GM10266 (cell line): Measurements from ENCODE around the gene TMTC2.

Source experiments
- DNase-seq: peaks from one replicate; pipeline ENCODE4 v3.0.0; 2012; ENCODE audit errors: extremely low spot score
- CTCF ChIP-seq: IDR thresholded peaks from 2 replicates; pipeline ENCODE4 v1.5.1; 2012; ENCODE audit warnings: mild to moderate bottlenecking, low read depth; ENCODE audit not compliant: control insufficient read depth, insufficient read depth; ENCODE audit errors: missing control alignments

Gene TMTC2

GRCh38 chr12:83018088-83018487 is 331.4 kb downstream of the TMTC2 start:
- no peak for TF ChIP-seq CTCF
- DNase-seq, result no peak

GRCh38 chr12:83027021-83027723 is 340.5 kb downstream of the TMTC2 start:
- TF ChIP-seq CTCF, result no peak
- DNase-seq, result no peak

- no peak for TF ChIP-seq CTCF
- DNase-seq, result no peak
These were observed 344.5 kb downstream of the TMTC2 start for GRCh38 chr12:83031196-83031595.

- no peak for DNase-seq
- TF ChIP-seq CTCF, result no peak
These were observed 350.1 kb downstream of the TMTC2 start for GRCh38 chr12:83036847-83037246.

GRCh38 chr12:83039413-83039812 is 352.7 kb downstream of the TMTC2 start:
- no peak for TF ChIP-seq CTCF
- no peak for DNase-seq

- no peak for TF ChIP-seq CTCF
- no peak for DNase-seq
These were observed 353.6 kb downstream of the TMTC2 start for GRCh38 chr12:83040339-83040738.

- DNase-seq, result no peak
- TF ChIP-seq CTCF, result no peak
These were observed 354.3 kb downstream of the TMTC2 start for GRCh38 chr12:83040991-83041390.
